NCI-H2227 treated with DMSO at 0.1 percent for 48 hours (cell line): ENCODE data around the gene BCAS4.

Source experiments
- DNase-seq: peaks from one replicate; lab custom pipeline; 2025; lab: John Stamatoyannopoulos, UW

The BCAS4 gene

DNA sequence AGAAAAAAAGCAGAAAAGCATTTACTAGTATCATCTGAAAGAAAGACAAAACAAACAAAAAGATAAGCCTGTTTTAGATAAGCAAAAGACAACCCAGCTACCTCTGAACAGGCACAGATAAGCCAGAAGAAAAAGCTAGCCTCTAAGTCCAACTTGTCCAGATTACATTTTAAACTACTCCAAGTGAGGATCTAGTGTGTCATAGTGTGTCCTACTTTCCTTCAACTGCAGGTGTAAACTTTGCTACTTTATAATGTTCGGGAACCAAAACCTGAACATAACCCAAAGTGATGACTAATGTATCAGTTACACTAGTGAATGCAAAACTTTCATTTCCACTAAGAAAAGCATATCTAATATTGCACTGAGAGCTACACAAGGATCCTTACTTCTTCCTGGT, 116.9 kb downstream of the BCAS4 start:
- no peak for DNase-seq

DNA sequence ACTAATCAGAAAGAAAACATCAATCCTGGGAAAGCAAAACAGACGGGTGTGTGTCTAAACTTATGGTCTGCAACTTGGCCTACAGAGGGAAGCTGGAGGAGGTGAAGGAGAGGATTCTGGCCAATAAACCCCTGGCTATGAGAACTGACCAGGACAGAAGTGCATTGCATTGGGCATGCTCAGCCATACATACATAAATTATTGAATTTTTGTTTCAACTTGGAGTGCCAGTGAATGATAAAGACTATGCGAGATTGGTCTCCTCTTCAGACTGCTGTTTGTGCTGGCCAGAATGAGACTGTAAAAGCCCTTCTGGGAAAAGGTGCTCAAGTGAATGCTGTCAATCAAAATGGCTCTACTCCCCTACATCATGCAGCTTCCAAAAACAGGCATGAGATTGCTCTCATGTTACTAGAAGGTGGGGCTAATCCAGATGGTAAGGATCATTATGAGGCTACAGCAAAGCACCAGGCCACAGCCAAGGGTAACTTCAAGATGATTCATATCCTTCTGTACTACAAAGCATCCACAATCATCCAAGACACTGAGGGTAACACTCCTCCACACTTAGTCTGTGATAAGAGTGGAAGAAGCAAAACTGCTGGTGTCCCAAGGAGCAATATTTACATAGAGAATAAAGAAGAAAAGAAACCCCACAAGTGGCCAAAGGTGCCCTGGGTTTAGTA, 119.0 kb downstream of the BCAS4 start:
- no peak for DNase-seq

DNA sequence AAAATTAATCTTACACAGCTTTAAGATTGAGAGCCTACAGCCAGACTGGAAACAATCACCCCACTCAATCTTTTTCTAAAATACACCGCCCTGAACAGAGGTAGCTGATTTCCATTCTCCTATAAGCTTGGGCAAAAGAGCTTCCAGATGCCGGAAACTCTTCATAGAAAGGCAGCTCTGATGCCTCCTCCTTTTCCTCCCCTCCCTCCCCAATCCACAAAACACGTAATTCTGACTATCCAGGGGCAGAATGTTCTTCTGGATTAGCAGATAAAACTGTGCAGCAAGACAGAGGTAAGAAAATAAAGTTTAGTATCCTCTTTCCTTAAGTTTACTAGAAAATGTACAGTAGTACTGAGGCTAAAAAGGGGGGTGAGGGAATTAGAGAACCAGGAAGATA, 120.6 kb downstream of the BCAS4 start:
- DNase-seq, result no peak

DNA sequence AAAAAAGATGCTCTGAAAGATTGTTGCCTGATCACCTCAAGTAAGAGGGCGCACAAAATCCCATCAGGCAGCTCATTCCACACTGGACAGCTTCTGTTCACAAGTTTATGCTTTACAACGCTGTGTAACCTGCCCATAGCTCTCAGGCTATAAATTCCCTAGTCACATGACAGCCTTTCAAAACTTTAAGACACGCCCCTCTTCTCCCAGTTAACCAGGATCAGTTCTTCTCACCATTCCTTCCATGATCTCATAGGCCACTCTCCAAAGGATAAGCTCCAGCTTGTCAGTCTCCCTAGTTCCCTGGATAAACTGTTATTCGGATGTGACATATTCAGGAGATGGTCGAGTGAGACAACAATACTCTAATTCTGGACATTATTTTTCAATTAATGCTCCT, 121.4 kb downstream of the BCAS4 start:
- no peak for DNase-seq

DNA sequence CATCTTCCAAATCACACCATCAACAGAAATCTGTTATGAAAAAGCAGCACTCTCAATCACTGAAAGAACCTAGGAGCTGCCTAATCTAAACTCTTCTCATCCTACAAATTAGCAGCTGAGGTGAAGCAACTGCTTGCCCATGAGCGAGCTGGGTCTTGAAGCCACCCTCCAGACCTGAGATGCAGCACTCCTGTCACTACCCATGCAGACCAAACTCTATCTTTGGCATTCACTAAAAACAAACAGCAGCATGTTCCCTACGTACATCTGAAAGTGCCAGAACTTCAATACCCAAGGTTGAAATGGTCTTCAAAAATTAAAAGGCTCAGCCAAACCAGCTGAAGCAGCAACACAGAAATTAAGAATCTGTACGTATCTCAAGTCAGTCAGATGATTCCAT, 122.1 kb downstream of the BCAS4 start:
- DNase-seq, result no peak

DNA sequence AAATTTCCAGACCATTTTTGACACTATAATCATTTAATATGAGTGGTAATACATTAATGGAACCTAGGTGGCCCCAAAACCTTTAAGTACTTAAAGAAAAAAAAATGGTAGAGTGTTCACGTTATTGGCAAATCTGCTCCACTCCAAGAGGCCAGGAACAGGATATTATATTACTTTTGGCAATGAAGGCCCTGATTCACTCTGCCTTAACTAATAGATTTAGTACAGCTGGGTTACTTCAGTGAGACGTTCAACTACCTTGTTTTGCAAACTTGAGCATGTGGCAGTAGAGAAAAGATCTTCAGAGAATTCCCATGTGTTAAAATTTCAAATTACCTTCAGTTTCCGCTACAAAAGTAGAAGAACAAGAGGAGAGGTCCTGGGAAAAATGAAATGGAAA, 123.5 kb downstream of the BCAS4 start:
- no peak for DNase-seq

DNA sequence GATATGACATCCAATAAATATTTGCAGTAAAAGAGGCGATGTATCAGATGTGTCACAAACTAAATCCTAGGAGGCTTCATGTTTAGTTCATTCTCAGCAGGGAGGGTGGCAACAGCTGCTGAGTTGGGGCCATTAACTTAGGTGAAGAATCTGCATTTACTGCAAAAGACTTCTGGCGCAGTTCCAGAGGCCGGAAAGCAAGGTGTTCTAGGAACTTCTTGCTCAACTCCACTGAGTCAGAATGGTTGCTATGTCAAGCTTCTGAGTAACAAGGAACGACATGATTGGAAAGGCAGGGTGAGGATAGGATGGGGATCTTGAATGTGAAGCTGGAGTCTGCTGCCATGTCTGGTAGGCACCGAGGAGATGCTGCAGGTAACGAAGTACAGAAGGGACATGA, 124.7 kb downstream of the BCAS4 start:
- DNase-seq, result no peak

DNA sequence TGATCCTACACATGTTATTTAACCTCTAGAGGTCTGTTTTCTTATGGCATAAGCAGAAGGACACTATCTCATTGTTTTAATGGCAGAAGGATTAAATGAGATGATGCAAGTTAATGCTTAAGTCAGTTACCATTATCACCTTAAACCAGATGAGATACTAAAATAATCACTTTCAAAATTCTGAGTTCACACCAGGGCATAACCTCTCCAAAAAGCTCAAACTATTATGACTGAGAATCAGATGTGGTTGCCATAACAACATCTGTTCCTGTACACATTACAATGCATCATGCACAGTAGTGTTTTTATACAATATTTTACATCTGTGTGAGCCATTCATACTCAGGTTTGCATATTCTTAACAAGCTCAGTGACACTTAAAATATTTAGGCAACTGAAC, 126.1 kb downstream of the BCAS4 start:
- no peak for DNase-seq

DNA sequence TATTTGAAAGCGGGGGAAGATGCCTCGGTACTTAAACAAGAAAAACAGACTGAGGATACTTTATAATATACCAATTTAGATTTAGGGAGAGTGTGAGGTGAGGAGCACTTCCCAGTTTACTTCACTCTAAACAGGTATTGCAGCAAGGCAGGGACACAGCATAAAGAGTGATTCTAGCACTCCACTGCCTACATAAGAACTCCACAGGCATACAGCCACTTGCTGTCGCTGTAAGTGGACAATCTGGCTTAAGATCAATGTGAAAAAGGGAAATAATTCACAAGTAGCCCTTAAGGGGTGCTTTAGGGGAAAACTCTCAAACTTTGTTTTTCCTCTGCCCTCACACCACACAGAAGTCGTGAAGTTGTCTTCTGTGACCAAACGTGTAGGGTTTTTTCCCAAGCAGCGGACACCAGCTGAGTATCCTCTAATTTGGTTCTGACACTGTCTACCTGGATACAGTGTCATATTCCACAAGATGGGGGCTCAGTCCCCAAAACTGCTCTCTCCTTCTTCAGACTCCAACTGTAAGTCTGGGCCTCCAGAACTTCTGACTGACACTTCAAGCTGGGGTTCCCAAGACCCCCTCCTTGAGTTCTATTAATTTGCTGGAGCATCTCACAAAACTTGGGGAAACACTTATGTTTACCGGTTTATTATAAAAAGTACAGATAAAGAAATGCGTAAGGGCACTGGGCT, 127.1 kb downstream of the BCAS4 start:
- no peak for DNase-seq

DNA sequence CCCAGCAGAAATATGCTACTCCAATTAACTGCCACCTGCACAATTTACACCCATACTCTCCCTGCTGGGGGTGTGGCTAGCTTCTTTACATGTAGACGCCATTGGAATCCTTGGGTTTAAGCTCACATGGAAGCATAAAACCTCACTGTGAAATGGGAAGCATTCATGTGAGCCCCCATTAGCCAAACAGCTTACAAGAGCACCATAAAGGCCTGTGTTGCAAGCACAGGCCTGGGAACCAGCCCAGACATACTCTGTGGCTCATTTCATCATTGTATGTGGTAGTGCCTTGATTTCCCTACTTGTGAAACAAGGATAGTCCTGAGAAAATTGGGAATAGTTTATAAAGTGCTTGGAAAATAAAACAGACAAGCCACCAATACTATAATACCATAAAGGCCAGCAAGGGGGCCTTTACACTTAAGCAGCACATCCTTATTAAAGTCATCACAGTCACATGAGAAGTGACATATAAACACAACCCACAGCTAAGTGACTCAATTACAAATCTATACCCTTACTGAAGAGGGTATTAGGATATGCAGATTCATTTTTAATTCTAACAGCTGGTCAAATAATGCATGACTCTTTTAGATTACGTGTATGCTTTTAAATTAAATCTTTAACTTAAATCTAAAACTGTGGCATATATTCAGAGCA, 129.5 kb downstream of the BCAS4 start:
- DNase-seq, result no peak

DNA sequence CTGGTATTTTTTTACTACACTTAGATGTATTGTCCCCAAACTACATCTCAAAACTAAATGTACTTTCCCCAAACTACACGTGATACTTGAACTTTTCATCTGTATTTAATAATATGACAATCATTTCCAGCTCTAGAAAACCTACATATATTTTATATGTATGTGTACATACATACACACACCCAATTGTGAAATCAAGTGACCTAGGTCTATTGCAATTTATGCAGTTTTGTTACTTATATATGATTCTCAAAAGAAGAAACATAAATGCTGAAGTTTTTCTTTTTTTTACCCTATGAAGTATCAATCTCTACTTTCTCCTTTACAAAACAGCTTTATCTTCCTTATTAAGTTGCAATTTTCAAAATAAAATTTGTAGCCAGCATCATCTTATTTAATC, 131.7 kb downstream of the BCAS4 start:
- DNase-seq, result no peak
